MCF 10A (cell line): ENCODE data around the gene AMBRA1. TPM values are rescaled to one million over a fixed set of nuclear protein-coding genes. Genes with fewer than 3 reads are reported as not detected.
"Not testable (repeated sequence)": the region's sequence is repeated elsewhere in the genome, so short reads cannot be mapped to it uniquely, and the experiment has no call there.

ENCODE experiments used
- BruUV-seq: library from RNA; stranded (reverse); fragments of 400-500 nt; replicated peaks from 2 replicates; lab custom pipeline; 2021; lab: Mats Ljungman, UMichigan
- CTCF ChIA-PET: fragments of 300-600 bp; sonication (Branson Sonifier 250); formaldehyde crosslinking; extraction: SDS; loops from one replicate; lab custom pipeline; 2021; ENCODE audit warnings: antibody characterized with exemption, inconsistent platforms; lab: Yijun Ruan, JAX
- POLR2A ChIA-PET: fragments of 300-600, 350-650 bp; sonication (Branson Sonifier 250); formaldehyde crosslinking; extraction: SDS; loops from one replicate; lab custom pipeline; 2020; ENCODE audit warnings: antibody characterized with exemption, inconsistent platforms; lab: Yijun Ruan, JAX
- DNase-seq: peaks from one replicate; pipeline ENCODE4 v3.0.0-alpha.2; 2018; ENCODE audit not compliant: unreplicated experiment
- H3K27ac Mint-ChIP-seq: one replicate; pipeline ENCODE4 v1.8.0; 2022; ENCODE audit warnings: mild to moderate bottlenecking, low read depth, mixed read lengths; ENCODE audit not compliant: unreplicated experiment
- H3K27me3 Mint-ChIP-seq: one replicate; pipeline ENCODE4 v1.8.0; 2022; ENCODE audit warnings: mixed read lengths; ENCODE audit not compliant: insufficient read depth, unreplicated experiment
- H3K36me3 Mint-ChIP-seq: one replicate; pipeline ENCODE4 v1.8.0; 2022; ENCODE audit warnings: mild to moderate bottlenecking, moderate library complexity, mixed read lengths; ENCODE audit not compliant: insufficient read depth, unreplicated experiment
- H3K4me1 Mint-ChIP-seq: one replicate; pipeline ENCODE4 v1.8.0; 2022; ENCODE audit warnings: mixed read lengths; ENCODE audit not compliant: insufficient read depth, unreplicated experiment
- H3K4me3 Mint-ChIP-seq: one replicate; pipeline ENCODE4 v1.8.0; 2022; ENCODE audit warnings: mild to moderate bottlenecking, moderate library complexity, mixed read lengths; ENCODE audit not compliant: unreplicated experiment
- H3K9me3 Mint-ChIP-seq: one replicate; pipeline ENCODE4 v1.8.0; 2022; ENCODE audit warnings: mixed read lengths; ENCODE audit not compliant: unreplicated experiment
- intact Hi-C: fragments of 100-400 bp; cut with micrococcal nuclease; formaldehyde crosslinking; loops from 2 replicates; pipeline ENCODE4 v1.14.1; 2022
- total RNA-seq: library from RNA; stranded (reverse); gene quantifications from 2 replicates; pipeline ENCODE4 v1.2.3, GENCODE V29; 2022
- TF ChIP-seq, protein P1 (sequence below): fragments of 200-600 bp; IDR thresholded peaks from one replicate; pipeline ENCODE4 v1.8.0; 2022; ENCODE audit warnings: antibody characterized with exemption, mild to moderate bottlenecking; ENCODE audit not compliant: unreplicated experiment

Gene AMBRA1
- total RNA-seq, 1 experiment from 2014 or later, result 19.6 TPM

DNA sequence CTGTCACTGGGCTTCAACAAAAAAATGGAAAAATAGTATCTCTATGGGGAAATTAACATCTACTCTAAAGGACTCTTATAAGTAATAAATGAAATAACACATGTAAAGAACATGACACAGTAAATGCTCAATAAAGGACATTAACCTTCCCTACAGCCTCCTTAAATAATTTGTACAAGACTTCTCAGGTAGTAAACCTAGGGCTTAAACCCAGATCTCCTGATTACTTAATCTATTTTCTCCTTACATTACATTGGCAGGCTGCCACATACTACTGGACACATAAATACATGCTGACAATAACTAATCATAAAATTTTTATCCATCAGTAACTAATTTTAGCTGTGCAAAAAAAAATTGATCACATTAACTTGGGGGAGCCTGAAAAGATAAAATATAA lies 4.9 kb downstream of the AMBRA1 start:
- H3K9me3 Mint-ChIP-seq, result no peaks in the 10 kb centered on the region
- peaks cover 17% of the 10 kb centered on the region for H3K4me1 Mint-ChIP-seq
- intact Hi-C loops, result no loop called here
- ChIA-PET CTCF (interaction anchor here (0.7 to 1.1 kb wide), 2 partner anchors 36 to 235 kb away, joined by 4 read pairs; no protein-coding TSS in a partner anchor), POLR2A (interaction anchor here (0.8 to 2.5 kb wide), 5 partner anchors 11 to 99 kb away, joined by 3 to 14 read pairs (median 3); partner anchors contain the start of gene ATG13)
- H3K36me3 Mint-ChIP-seq, result no peaks in the 10 kb centered on the region
- no TSS peak for BruUV-seq
- no peak overlapping the region for H3K4me3 Mint-ChIP-seq
- DNase-seq, result peak; percentile 39
- H3K27ac Mint-ChIP-seq, result no peak overlapping the region
- TF ChIP-seq, protein P1, sequence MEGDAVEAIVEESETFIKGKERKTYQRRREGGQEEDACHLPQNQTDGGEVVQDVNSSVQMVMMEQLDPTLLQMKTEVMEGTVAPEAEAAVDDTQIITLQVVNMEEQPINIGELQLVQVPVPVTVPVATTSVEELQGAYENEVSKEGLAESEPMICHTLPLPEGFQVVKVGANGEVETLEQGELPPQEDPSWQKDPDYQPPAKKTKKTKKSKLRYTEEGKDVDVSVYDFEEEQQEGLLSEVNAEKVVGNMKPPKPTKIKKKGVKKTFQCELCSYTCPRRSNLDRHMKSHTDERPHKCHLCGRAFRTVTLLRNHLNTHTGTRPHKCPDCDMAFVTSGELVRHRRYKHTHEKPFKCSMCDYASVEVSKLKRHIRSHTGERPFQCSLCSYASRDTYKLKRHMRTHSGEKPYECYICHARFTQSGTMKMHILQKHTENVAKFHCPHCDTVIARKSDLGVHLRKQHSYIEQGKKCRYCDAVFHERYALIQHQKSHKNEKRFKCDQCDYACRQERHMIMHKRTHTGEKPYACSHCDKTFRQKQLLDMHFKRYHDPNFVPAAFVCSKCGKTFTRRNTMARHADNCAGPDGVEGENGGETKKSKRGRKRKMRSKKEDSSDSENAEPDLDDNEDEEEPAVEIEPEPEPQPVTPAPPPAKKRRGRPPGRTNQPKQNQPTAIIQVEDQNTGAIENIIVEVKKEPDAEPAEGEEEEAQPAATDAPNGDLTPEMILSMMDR, result no peak
- H3K27me3 Mint-ChIP-seq, result no peaks in the 10 kb centered on the region

- H3K4me1 Mint-ChIP-seq, result peaks cover 17% of the 10 kb centered on the region
- H3K36me3 Mint-ChIP-seq, result no peaks in the 10 kb centered on the region
- ChIA-PET CTCF (interaction anchor here (0.8 kb wide), 1 partner anchor 17 kb away, joined by 3 read pairs; no protein-coding TSS in a partner anchor), POLR2A (interaction anchor here (1.0 to 1.7 kb wide), 3 partner anchors 10 to 34 kb away, joined by 3 to 4 read pairs (median 3); no protein-coding TSS in a partner anchor)
- no peak for DNase-seq
- BruUV-seq, result no TSS peak
- peak overlapping the region; percentile 9 for H3K27ac Mint-ChIP-seq
- no peaks in the 10 kb centered on the region for H3K9me3 Mint-ChIP-seq
- no peak overlapping the region for H3K4me3 Mint-ChIP-seq
- TF ChIP-seq, protein P1, result no peak
- intact Hi-C loops, result no loop called here
- no peaks in the 10 kb centered on the region for H3K27me3 Mint-ChIP-seq
Observed at GRCh38 chr11:46588131-46588530, 5.7 kb downstream of the AMBRA1 start.

DNA sequence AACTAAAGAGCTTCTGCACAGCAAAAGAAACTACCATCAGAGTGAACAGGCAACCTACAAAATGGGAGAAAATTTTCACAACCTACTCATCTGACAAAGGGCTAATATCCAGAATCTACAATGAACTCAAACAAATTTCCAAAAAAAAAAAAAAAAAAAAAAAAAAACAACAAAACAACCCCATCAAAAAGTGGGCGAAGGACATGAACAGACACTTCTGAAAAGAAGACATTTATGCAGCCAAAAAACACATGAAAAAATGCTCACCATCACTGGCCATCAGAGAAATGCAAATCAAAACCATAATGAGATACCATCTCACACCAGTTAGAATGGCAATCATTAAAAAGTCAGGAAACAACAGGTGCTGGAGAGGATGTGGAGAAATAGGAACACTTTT lies 10.3 kb downstream of the AMBRA1 start:
- DNase-seq, BruUV-seq, intact Hi-C loops, H3K9me3 Mint-ChIP-seq, CTCF ChIA-PET, H3K4me3 Mint-ChIP-seq, H3K27me3 Mint-ChIP-seq, H3K27ac Mint-ChIP-seq, POLR2A ChIA-PET: not testable (repeated sequence)
- Mint-ChIP-seq H3K36me3 (peaks cover 20% of the 10 kb centered on the region), H3K4me1 (peaks cover 17% of the 10 kb centered on the region)

DNA sequence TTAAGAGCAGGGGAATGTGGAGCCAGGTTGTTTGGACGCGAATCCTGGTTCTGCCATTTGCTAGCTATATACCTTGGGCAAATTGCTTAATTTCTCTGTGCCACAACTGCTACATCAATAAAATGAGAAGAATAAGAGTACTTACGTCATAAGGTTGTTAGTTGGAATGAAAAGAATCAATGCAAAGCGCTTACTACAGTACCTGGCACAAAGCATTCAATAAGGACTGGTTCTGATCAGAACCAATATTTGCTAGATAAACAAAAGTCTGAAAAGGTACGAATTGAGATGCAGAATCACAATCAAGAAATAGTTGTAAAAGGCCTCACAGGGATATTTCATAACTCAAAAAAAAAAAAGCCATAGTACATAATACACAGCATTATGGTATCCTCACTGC lies 11.2 kb downstream of the AMBRA1 start:
- Mint-ChIP-seq H3K9me3 (no peaks in the 10 kb centered on the region), H3K36me3 (peaks cover 25% of the 10 kb centered on the region), H3K27ac (peak overlapping the region; percentile 13), H3K27me3 (no peaks in the 10 kb centered on the region), H3K4me1 (peaks cover 13% of the 10 kb centered on the region), H3K4me3 (no peak overlapping the region)
- DNase-seq, result no peak
- TF ChIP-seq, protein P1, result no peak
- POLR2A ChIA-PET, result interaction anchor here (1.2 kb wide), 1 partner anchor 11 kb away, joined by 3 read pairs; the partner anchor contains the start of gene AMBRA1
- CTCF ChIA-PET, result interaction anchor here (0.9 kb wide), 1 partner anchor 44 kb away, joined by 4 read pairs; no protein-coding TSS in a partner anchor
- no TSS peak for BruUV-seq
- intact Hi-C loops, result no loop called here
